Frontal cortex (tissue), 4 donors: ENCODE results near the gene NUDT3. TPM values are rescaled to one million over a fixed set of nuclear protein-coding genes. Genes with fewer than 3 reads are reported as not detected.
"Not testable (repeated sequence)": the region's sequence is repeated elsewhere in the genome, so short reads cannot be mapped to it uniquely, and the experiment has no call there.

Experiments used
- DNase-seq, 2 donors: peaks; one replicate each; pipeline ENCODE4 v3.0.0; 2012; ENCODE audit warnings: low spot score in 2 of 2
- FAIRE-seq: peaks from 2 replicates; lab custom pipeline; 2012; peaks lifted over from hg19 to GRCh38; lab: Jason Lieb, UNC
- total RNA-seq: library from RNA; depleted of rRNA; stranded (reverse); fragments of >200 nt; gene quantifications from one replicate; pipeline ENCODE4 v1.2.3, GENCODE V29; 2014
- donor health status: control.
- donor health status: control.
- donor health status: control.

Gene NUDT3
- total RNA-seq, 1 donor from 2014 or later: 96.2 TPM

DNA sequence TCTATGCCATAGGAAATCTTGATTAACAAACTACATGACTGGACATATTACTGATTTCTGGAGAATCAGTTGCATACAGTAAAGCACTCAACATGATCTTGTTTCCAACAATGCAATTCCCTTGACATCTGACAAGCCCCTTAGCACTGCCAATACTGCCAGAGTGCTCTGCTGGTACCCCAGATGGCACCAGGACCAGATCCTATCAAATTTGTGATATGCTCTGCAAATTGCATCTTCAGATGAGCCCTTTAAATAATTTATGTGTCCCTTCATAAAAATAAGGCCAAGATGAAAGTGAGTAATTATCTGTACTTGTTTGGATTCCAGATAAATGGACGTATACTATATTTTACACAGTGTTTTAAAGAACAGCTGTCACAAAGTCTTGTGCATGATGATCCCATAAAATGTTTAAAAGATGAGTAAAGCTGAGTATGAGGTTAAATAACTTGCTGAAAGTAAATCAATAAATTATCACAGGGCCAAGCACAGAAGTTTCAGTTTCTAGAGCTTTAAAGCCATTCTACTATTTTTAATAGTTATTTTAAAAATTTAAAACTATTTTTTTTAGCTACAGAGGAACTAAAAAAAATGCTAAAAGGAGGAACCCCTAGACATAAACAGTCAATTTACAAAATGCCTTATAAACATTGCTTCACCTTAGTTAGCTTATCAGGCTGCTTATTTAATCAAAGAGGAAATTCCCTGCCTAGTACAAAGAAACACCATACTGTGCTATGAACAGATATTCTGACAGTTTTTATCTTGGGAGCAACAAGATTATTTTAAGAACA is 42.1 kb downstream of the NUDT3 start:
- DNase-seq (no peak), FAIRE-seq (no peak)

DNA sequence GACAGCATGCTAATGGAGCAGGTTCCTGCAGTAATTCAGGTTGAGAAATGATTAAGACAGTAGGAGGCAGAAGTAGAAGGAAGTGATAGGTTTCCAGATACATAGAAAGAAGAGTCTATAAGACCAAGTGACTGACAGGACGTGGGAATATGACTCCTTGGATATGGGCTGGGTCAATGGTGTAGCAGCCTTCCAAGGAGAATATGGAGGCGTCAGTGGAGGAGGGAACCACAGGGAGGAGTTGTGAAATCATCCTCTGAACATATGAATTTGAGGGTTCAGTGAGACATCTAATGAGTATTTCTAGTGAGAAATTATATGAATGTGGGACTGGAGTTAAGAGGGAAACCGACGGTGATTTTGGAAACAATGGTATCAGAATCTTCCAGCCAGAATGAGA is 43.3 kb downstream of the NUDT3 start:
- DNase-seq (no peak), FAIRE-seq (no peak)

- DNase-seq (no peak), FAIRE-seq (no peak)
Measured at GRCh38 chr6:34347303-34347702, 45.2 kb downstream of the NUDT3 start.

- DNase-seq (no peak), FAIRE-seq (no peak)
Measured at GRCh38 chr6:34346175-34347119, 46.0 kb downstream of the NUDT3 start.

GRCh38 chr6:34343806-34344205 is 48.7 kb downstream of the NUDT3 start:
- no peak for FAIRE-seq

DNA sequence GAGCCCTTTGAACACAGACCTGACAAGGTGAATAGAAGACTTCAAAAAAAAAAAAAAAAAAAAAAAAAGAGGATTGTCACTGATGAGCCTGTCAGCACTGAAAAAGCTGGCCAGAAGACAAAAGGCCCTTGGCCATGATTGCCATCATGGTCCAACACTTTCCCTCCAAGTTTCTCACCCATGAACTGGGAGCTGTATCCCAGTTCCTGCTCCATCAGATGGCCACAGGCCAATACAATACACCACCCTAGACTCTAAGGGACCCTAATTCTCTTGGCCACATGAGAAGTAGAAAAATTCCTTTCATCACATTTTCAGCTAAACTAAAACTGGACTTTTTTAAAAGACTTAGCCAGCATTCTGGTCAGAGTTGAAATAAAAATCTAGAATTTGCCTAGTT is 50.2 kb downstream of the NUDT3 start:
- FAIRE-seq: no peak
- DNase-seq: no peak

More at GRCh38 chr6:34343806-34344205, 48.7 kb downstream of the NUDT3 start:
- DNase-seq: no peak

DNA sequence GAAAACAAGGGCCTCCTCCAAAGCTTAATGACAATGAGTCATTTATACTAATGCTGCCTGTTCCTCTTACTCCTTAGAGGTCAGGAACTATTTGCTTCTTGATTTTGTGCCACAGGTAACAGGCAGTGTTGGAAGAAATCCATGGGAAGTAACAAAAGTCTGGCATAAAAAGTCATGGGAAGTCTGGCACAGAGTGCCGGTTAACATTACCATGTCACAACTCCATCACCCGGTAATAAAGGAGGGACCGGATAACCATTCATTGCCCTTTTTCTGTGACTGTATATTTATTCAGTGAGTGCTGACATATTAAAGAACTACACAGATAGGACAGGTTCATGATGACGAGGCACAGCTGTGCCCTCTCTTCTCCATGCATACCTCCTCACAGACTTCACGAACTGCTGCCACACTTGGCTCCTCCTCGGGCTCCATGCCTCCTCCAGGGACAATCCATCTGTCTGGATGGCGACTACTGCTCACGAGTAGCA is 50.9 kb downstream of the NUDT3 start:
- FAIRE-seq: no peak
- DNase-seq: no peak

- FAIRE-seq: no peak
- no peak for DNase-seq
Measured at GRCh38 chr6:34340906-34341480, 51.5 kb downstream of the NUDT3 start.

- FAIRE-seq (no peak), DNase-seq (no peak)
Measured at GRCh38 chr6:34340394-34340793, 52.1 kb downstream of the NUDT3 start.

DNA sequence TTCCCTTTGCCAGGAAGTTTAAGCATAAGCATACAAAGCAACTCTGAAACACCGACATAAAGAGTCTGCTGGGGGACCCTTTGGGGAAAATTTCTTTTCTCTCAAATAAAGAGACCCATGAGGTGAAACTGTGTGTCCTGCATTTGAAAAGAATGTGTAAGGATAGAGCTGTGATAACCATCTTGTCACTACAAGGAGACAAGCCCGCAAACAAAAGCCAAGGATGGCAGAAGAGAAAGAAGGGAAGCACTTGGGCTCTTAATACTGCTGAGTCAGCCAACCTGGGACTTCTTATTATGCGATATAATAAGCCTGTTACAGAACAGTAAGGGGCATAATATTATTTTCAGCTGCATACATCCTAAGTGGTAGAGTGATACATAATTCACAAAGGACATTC is 52.5 kb downstream of the NUDT3 start:
- no peak for DNase-seq
- FAIRE-seq: no peak

DNA sequence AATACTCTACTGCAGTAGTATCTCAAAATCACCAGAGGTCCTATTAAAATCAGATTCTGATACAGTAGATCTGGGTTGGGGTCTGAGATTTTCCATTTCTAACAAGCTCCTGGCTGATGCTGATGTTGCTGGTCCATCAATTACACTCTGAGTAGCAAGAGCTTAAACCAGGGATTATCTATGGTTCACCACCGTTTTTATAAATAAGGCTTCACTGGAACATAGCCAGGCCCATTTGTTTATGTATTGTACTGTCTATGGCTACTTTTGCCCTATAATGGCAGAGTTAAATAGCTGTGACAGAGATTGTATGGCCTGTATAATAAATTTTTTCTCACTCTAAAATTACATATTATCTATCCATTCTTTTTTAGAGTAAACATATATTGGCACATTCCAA is 53.0 kb downstream of the NUDT3 start:
- no peak for FAIRE-seq

GRCh38 chr6:34338811-34339210 is 53.7 kb downstream of the NUDT3 start:
- DNase-seq (no peak), FAIRE-seq (no peak)

More for the DNA sequence above, 53.0 kb downstream of the NUDT3 start:
- no peak for DNase-seq

DNA sequence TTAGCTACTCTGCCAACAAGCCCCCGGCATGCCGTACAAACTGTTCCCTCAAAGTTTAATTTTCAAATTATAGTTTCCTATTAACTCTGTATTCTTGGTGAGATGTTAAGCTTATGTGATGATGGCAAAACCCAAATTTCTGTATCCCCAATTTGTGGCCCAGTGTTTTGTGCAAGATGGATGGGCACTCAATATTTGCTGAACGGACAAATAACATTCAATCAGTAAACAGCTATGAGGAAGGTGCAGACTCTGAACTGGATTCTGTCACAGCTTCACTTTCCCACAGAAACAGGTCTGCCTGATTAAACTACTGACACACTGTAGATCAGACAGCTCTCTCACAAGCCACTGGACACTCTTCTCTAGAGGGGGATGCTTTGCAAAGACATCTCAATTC is 54.1 kb downstream of the NUDT3 start:
- no peak for FAIRE-seq
- DNase-seq: no peak

- DNase-seq (no peak), FAIRE-seq (no peak)
Measured at GRCh38 chr6:34334796-34335416, 57.6 kb downstream of the NUDT3 start.

- DNase-seq (no peak), FAIRE-seq (no peak)
Measured at GRCh38 chr6:34333858-34334257, 58.6 kb downstream of the NUDT3 start.

GRCh38 chr6:34332251-34333198 is 59.9 kb downstream of the NUDT3 start:
- FAIRE-seq: no peak
- no peak for DNase-seq

DNA sequence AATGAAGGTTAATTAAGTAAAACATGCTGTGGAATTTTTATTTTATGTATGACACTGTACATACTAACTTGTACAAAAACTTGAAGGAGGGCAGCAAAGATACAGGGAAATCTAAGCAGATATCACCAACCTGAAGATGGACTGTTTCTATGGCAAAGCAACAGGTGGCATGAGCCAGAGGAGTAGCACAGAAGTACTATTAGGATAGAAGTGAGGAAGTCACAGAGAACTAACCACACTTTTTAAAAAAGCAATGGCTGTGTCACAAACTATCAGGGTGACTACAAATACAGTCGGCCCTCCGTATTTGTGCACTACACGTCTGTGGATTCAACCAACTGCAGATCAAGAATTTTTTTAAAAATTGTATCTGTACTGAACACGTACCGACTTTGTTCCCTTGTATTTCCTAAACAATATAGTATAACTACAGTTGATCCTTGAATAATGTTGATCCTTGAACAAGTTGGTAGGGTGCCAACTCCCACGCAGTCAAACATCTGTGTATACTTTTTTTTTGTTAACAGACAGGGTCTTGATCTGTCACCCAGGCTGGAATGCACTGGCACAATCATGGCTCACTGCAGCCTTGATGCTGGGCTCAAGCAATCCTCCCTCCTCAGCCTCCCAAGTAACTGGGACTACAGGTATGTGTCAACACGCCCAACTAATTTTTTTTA is 61.0 kb downstream of the NUDT3 start:
- no peak for FAIRE-seq
- no peak for DNase-seq

- not testable (repeated sequence) for FAIRE-seq, DNase-seq
Measured at GRCh38 chr6:34329814-34330213, 62.7 kb downstream of the NUDT3 start.
